OCI-LY7 (cell line): Measurements from ENCODE around the gene MRPS11. TPM values are rescaled to one million over a fixed set of nuclear protein-coding genes. Genes with fewer than 3 reads are reported as not detected.

Experiments used
- BruUV-seq: library from RNA; stranded (reverse); fragments of 400-500 nt; replicated peaks from 2 replicates; lab custom pipeline; 2021; lab: Mats Ljungman, UMichigan
- CTCF ChIA-PET: fragments of 300-600 bp; sonication (Branson Sonifier 250); formaldehyde crosslinking; loops from one replicate; lab custom pipeline; 2022; ENCODE audit warnings: antibody characterized with exemption; ENCODE audit not compliant: unreplicated experiment; lab: Charles Lee
- POLR2A ChIA-PET: fragments of 300-600 bp; sonication (Branson Sonifier 250); formaldehyde crosslinking; loops from one replicate; lab custom pipeline; 2022; ENCODE audit warnings: antibody characterized with exemption; lab: Charles Lee
- DNase-seq: peaks from one replicate; pipeline ENCODE4 v3.0.0-alpha.2; 2015; ENCODE audit warnings: low spot score
- H2AFZ ChIP-seq: fragments of 200-600 bp; sonication (generic), shearing (Covaris generic); 2 replicates; pipeline ENCODE4 v1.6.1; 2014; ENCODE audit warnings: mild to moderate bottlenecking, antibody characterized with exemption, low read length, moderate library complexity
- H3K27ac ChIP-seq: fragments of 200-600 bp; sonication (generic); 2 replicates; pipeline ENCODE4 v1.5.1; 2014; ENCODE audit warnings: mixed run types, low read depth, mild to moderate bottlenecking, moderate library complexity, low read length, inconsistent platforms; ENCODE audit not compliant: poor library complexity, severe bottlenecking
- H3K36me3 ChIP-seq: fragments of 200-600 bp; sonication (generic); 2 replicates; pipeline ENCODE4 v1.6.1; 2014; ENCODE audit warnings: mild to moderate bottlenecking, antibody characterized with exemption, low read length, moderate library complexity, mixed read lengths; ENCODE audit not compliant: insufficient read depth
- H3K4me1 ChIP-seq: fragments of 200-600 bp; sonication (generic); 2 replicates; pipeline ENCODE4 v1.5.1; 2014; ENCODE audit warnings: mild to moderate bottlenecking, low read length; ENCODE audit not compliant: insufficient read depth, poor library complexity, severe bottlenecking
- H3K4me2 ChIP-seq: fragments of 200-600 bp; sonication (generic); 2 replicates; pipeline ENCODE4 v1.6.1; 2014; ENCODE audit warnings: mild to moderate bottlenecking, low read length
- H3K4me3 ChIP-seq: fragments of 200-600 bp; sonication (generic); 2 replicates; pipeline ENCODE4 v1.5.1; 2014; ENCODE audit warnings: mild to moderate bottlenecking, low read depth, low read length; ENCODE audit not compliant: poor library complexity, severe bottlenecking
- H3K79me2 ChIP-seq: fragments of 200-600 bp; sonication (generic); 2 replicates; pipeline ENCODE4 v1.6.1; 2016; ENCODE audit warnings: low read depth, mild to moderate bottlenecking, low read length, moderate library complexity, mixed read lengths; ENCODE audit not compliant: insufficient read depth
- H3K9me2 ChIP-seq: fragments of 200-600 bp; sonication (generic); 2 replicates; pipeline ENCODE4 v1.6.1; 2016; ENCODE audit warnings: mild to moderate bottlenecking, low read length, mixed read lengths; ENCODE audit not compliant: insufficient read depth
- H3K9me3 ChIP-seq: fragments of 200-600 bp; sonication (generic); 2 replicates; pipeline ENCODE4 v1.6.1; 2014; ENCODE audit warnings: mild to moderate bottlenecking, mixed run types, low read length, mixed read lengths
- H4K20me1 ChIP-seq: fragments of 200-600 bp; sonication (generic); 2 replicates; pipeline ENCODE4 v1.6.1; 2014; ENCODE audit warnings: mild to moderate bottlenecking, antibody characterized with exemption, low read length, moderate library complexity, mixed read lengths; ENCODE audit not compliant: insufficient read depth
- CTCF ChIP-seq: fragments of 200-600 bp; sonication (generic); conservative IDR thresholded peaks from 2 replicates; pipeline ENCODE4 v1.5.1; 2014; ENCODE audit warnings: mild to moderate bottlenecking, antibody characterized with exemption, low read length, moderate library complexity, mixed read lengths
- EZH2phosphoT487 ChIP-seq: fragments of 200-600 bp; sonication (generic); IDR thresholded peaks from 2 replicates; pipeline ENCODE4 v1.6.1; 2018; ENCODE audit warnings: low read depth, borderline replicate concordance, mild to moderate bottlenecking, mixed run types, antibody characterized with exemption, low read length, moderate library complexity, mixed read lengths
- intact Hi-C: fragments of 100-400 bp; cut with micrococcal nuclease; formaldehyde crosslinking; loops from one replicate; pipeline ENCODE4 v1.10.0; 2022; ENCODE audit not compliant: unreplicated experiment
- total RNA-seq, 2 experiments: library from RNA; depleted of rRNA in 1 of 2; stranded (reverse); fragments of >200 nt in 1 of 2; shearing (Covaris generic) in 1 of 2; gene quantifications; 2 replicates each; pipeline ENCODE4 v1.2.3, GENCODE V29; 2014 to 2022

MRPS11 gene
- total RNA-seq, 2 experiments from 2014 or later = 61.6 to 84.0 TPM

GRCh38 chr15:88505721-88506120 lies 38.2 kb downstream of the MRPS11 start:
- H2AFZ ChIP-seq = no peak overlapping the region
- H3K79me2 ChIP-seq = no peaks in the 10 kb centered on the region
- H3K9me2 ChIP-seq = no peaks in the 10 kb centered on the region
- no peak for TF ChIP-seq CTCF
- TF ChIP-seq EZH2phosphoT487 = no peak
- H3K4me3 ChIP-seq = no peak overlapping the region
- ChIA-PET CTCF (no interaction called here), POLR2A (interaction anchor here (0.8 kb wide), 1 partner anchor 12 kb away, joined by 3 read pairs; no protein-coding TSS in a partner anchor)
- H3K36me3 ChIP-seq = no peaks in the 10 kb centered on the region; the same call in 1 of the 2 replicates
- no peak overlapping the region for H3K4me2 ChIP-seq
- intact Hi-C loops = no loop called here
- no peaks in the 10 kb centered on the region for H3K4me1 ChIP-seq
- no peak for DNase-seq
- no peaks in the 10 kb centered on the region for H4K20me1 ChIP-seq
- H3K9me3 ChIP-seq = no peaks in the 10 kb centered on the region
- no TSS peak for BruUV-seq
- H3K27ac ChIP-seq = no peak overlapping the region

- ChIA-PET CTCF (no interaction called here), POLR2A (interaction anchor here (0.8 to 1.1 kb wide), 2 partner anchors 10 to 11 kb away, joined by 3 read pairs; no protein-coding TSS in a partner anchor)
- Histone ChIP-seq H4K20me1 (no peaks in the 10 kb centered on the region), H2AFZ (no peak overlapping the region), H3K4me1 (no peaks in the 10 kb centered on the region), H3K4me2 (no peak overlapping the region), H3K36me3 (no peaks in the 10 kb centered on the region; the same call in 1 of the 2 replicates), H3K9me3 (no peaks in the 10 kb centered on the region), H3K9me2 (no peaks in the 10 kb centered on the region), H3K79me2 (no peaks in the 10 kb centered on the region), H3K4me3 (no peak overlapping the region), H3K27ac (no peak overlapping the region)
- BruUV-seq = no TSS peak
- intact Hi-C loops = no loop called here
- DNase-seq = no peak
- TF ChIP-seq CTCF (no peak), EZH2phosphoT487 (no peak)
Measured at GRCh38 chr15:88506628-88507027, 39.1 kb downstream of the MRPS11 start.

GRCh38 chr15:88509321-88509720 lies 41.8 kb downstream of the MRPS11 start:
- BruUV-seq = no TSS peak
- CTCF ChIA-PET = no interaction called here
- Histone ChIP-seq H2AFZ (no peak overlapping the region), H3K4me1 (no peaks in the 10 kb centered on the region), H3K4me3 (no peak overlapping the region), H3K36me3 (peaks cover 11% of the 10 kb centered on the region; the same call in 1 of the 2 replicates), H3K27ac (no peak overlapping the region), H3K9me2 (no peaks in the 10 kb centered on the region), H3K4me2 (no peak overlapping the region), H4K20me1 (no peaks in the 10 kb centered on the region), H3K79me2 (no peaks in the 10 kb centered on the region), H3K9me3 (no peaks in the 10 kb centered on the region)
- DNase-seq = no peak
- TF ChIP-seq EZH2phosphoT487 (no peak), CTCF (no peak)
- intact Hi-C loops = no loop called here
- POLR2A ChIA-PET = no interaction called here
